GM19023 (cell line): ENCODE results near the gene SYN1.
"Not testable (repeated sequence)": the region's sequence is repeated elsewhere in the genome, so short reads cannot be mapped to it uniquely, and the experiment has no call there.

Experiments
- ATAC-seq: cut with Tn5 transposase; IDR thresholded peaks from one replicate; pipeline ENCODE4 v1.9.1; 2021; ENCODE audit warnings: mild to moderate bottlenecking, moderate library complexity; ENCODE audit not compliant: unreplicated experiment

The SYN1 gene

DNA sequence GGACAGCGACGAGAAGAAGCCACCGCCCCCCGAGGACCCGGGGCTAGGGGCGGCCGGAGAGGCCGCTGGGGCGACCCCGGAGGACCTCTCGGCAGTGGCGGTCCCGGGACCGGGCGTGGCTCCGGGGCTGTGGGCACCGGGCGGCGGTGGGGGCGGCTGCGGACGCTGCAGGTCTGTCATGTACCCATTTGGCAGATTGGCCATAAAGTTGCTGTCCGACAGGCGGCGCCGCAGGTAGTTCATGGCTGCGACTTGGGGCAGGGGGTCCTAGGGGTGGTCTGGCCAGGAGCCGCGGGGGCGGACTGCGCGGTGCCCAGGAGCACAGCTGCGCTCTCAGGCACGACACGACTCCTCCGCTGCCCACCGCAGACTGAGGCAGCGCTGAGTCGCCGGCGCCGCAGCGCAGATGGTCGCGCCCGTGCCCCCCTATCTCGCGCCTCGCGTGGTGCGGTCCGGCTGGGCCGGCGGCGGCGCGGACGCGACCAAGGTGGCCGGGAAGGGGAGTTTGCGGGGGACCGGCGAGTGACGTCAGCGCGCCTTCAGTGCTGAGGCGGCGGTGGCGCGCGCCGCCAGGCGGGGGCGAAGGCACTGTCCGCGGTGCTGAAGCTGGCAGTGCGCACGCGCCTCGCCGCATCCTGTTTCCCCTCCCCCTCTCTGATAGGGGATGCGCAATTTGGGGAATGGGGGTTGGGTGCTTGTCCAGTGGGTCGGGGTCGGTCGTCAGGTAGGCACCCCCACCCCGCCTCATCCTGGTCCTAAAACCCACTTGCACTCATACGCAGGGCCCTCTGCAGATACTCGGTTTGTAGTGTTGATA, at the start of gene SYN1:
Gene SYN1 (minus strand): TSS at position 372 of the 817 bp plus-strand sequence. CDS start 129 bp downstream, at position 243.
- ATAC-seq: no peak

DNA sequence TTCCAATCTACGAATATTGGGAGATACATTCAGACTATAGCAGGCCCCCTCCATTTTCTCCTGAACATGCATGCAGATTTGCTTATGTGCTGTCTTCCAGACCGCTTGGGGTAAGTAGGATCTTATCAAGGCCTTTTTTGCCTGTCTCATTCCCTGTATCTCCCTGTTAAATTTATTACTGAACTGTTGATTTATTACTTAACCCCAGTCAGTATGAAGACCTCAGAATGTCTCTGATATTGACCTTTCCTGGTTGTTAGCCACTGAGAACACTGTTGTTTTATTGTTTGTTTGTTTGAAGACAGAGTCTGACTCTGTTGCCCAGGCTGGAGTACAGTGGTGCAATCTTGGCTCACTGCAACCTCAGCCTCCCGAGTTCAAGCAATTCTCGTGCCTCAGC, 46.1 kb upstream of the SYN1 start:
- not testable (repeated sequence) for ATAC-seq

DNA sequence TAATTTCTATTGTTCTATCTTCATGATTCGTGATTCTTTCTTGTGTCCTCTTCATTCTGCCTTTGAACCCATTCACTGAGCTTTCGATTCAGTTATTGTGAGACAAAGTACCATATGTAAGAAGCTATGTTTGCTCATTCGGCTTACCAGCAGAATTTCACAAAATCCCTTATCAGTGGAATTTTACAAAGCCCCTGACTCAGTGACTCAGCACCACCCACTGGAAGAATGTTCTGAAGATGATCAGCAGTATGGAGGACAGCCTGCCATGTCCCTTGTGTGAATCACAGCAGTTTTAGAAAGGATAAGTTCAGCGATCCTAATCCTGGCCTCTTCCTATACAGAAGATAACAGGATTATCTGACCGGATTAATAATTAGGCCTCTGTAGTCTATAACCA, 45.1 kb upstream of the SYN1 start:
- ATAC-seq: no peak

DNA sequence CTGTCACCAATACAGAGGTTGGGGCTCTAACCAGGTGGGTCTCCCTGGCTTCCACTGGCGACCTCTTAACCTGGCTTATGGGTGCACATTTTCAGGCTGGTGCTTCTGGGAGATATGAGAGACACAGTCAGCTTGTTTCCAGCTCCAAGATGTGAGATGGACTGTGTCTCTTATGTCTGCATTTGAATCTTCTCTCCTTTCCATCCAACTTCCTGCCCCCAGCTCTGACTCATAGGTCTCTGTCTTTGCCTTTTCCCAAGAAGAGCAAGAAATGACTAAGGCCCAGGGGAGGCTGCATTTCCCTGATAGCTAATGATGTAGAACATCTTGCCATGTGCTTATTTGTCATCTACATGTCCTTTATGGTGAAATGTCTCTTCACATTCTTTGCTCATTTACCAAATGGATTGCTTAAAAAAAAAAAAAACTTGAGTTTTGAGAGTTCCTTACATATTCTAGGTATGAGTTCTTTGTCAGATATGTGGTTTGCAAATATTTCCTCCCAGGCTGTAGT, 42.5 kb upstream of the SYN1 start:
- ATAC-seq: no peak

DNA sequence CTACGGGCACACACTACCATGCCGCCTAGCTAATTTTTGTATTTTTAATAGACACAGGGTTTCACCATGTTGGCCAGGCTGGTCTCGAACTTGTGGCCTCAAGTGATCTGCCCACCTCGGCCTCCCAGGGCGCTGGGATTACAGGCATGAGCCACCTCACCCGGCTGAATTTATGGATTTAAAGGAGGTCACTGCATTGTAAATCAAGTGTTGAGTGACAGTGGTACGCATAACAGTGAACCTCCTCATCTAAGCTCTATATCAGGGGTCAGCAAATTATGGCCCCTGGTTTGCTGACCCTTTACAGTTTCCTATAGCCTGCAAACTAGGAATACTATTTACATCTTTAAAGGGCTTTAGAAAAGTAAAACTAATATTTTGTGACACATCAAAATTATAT, 41.9 kb upstream of the SYN1 start:
- no peak for ATAC-seq

DNA sequence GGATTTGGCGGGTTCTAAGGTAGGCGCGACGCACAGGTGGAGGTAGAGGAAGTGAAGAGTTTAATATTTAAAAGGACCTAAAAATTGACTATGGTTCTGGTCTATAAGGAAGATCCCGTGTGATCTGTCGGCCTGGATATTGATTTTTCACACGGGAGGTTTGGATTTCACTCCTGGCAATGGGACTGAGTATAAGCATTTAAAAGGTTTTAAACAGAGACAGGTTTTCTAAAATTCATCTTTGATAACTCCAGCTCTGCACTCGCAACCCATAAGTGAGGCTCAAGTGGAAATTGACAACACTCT, 39.7 kb upstream of the SYN1 start:
- no peak for ATAC-seq

DNA sequence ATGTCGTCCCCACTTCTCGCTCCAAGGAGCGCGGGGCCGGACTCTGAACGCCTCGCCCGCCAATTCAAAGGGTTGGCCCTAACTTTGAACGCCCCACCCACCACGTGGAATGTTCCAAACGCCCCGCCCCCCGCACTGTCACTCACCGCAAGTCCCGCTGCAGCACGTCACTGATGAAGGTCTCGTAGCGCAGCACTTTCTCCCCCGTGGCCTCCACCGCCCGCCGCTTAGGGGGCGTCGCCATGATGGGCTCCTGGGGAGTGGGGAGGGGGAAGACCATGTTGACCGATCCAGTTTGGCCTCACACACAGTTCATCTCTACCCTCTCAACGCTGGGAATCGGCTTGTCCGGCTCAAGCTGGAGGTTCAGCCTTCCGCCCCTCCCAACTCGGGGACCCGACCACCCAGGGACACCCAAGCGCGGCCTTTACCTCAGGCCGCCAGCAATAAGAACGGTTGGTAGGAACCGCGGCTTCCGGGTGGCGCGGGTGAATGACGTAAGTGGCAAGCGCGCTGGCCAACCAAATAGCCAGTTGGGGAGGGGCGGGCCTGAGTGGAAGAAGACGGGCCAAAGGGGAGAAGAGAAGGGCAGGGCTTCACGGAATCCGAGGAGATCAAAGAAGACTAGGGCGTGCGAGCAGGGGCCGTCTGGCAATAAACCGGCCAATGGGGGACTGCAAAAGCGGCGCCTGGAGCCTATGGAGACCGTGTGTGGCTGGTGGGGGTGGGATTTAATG, 39.2 kb upstream of the SYN1 start, which contains the start of gene UXT:
Gene UXT (minus strand): TSS at position 497 of the 737 bp plus-strand sequence. CDS start 253 bp downstream, at position 244.
- peak; percentile 77 for ATAC-seq

DNA sequence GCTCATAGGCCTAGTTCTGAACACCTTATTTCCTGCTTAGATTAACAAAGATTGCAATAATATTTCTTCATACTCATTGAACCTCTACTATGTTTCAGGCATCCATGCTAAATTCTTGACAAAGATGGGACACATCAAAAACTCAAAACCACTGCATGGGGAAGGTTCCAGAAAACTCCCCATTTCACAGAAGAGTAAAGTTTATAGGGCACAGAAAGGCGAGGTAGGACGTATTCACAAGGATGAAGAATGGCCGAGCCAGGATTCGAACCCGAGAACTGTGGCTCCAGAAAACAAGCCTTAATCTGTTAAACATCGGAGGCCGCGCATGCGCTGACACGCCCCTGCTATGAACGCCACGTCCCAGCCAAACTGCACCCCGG, 38.6 kb upstream of the SYN1 start:
- no peak for ATAC-seq

DNA sequence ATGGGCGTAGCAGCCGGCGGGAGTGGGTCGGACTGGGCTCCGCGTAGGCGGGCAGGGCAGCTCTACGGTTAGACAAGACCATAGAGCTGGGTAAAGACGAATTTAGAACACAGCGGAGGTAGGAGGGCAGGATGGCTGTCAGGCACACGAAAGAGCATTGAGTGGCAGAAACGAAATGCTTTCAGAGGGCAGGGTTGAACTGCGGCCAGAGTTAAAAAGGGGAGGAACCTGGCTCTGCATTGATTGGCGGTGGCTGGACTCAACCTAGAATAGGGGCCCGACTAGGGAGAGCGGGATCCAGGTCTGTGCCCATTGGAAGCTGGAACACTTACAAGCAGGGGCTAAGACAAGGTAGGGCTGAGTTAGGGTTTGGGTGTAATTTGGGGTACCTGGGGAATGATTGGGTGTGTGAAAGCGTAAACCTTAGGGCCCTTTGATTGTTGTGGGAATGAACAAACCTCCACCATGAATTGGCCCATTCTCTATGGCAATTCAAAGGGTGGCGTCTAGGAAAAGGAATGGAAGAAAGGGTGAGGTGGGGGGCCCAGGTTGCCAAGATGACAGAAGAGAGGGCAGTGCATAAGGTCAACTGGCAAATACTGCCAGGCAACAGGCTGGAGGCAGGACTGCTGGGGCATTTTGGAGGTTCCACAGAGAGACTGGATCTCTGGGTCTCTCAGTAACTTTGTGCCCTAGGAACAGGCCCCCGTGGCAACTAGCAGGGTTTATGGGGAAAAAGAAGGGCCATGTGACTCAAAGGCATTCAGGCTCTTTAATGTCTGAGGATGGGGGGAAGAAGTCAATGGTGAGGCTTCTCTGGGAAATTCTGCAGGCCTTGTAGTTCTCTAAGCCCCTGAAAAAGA, 31.6 kb upstream of the SYN1 start:
- no peak for ATAC-seq

DNA sequence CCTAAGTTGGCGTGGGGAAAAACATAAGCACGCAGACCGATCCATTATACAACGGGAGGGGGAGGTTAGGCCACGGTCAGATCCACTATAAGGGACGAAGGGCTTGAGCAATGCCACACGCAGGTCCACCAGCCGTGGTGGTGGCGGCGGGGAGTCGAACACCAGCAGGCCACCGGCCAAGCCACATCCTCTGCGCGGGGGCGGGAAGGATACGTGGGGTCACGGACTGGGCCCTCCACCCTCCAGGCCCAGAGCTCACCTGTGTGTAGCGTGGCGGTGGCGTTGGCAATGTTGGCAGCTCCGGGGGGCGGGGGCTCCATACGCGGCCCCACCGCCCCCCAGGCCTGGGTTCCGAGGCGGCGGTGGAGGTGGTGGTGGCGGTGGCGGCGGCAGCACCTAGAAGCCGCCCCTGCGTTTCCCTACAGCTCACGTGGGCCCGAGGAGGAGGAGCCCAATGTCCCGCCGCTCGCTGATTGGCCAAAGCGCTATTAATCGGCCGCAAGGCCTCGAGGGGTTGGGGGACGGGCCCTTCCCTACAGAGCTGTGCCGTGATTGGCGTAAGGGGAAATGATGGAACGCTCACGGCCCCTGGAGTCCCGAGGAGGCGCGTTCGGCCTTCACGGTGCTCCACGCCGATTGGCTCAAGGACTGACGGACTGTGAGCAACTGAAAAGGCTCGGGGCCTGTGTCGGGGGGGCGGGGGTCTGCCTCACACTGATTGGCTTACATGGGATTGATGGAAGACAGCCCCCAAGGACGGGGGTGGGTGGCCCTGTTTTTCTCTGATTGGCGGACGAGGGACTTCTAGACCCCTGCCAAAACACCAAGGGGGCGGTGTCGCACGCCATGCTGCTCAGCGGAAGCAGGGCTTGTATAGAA, 30.7 kb upstream of the SYN1 start, which contains the start of gene ELK1:
Gene ELK1 (minus strand): TSS at position 400 of the 879 bp plus-strand sequence. CDS start 9,122 bp downstream, outside the sequence.
- ATAC-seq: peak; percentile 89

DNA sequence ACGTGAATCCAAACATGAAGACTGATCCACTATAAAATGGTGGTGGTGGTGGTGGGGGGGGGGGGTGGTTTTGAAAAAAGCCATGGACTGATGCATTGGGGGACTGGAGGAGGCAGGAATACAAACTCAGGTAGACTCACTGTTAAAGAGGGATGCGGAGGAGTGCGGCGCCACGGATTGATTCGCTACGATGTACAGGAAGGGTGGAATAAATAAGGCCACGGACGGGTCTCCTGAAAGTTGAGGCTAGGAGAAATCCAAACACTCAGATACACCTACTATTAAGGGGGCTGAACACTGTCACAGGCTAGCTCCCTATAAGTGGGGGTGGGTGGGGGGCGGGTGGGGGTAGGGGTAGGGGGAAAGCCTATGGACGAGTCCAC, 30.1 kb upstream of the SYN1 start:
- ATAC-seq: no peak

DNA sequence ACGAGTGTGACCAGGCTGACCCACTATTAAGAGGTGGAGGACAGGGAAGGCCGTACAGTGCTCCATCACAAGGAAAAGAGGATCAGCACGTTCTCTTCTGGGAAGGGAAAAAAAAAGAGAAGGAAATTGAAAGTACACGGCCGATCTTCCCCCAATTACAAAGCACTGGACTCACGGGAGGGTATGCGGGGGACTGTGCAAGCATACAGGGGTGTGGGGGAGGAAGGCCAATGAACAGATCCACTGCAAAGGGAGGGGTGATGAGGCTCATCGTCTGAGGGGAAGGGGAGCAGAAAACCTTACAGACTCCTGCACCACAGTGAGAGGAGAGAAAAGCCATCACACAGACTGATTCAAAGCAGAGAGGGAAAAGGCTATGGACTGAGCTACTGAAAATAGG, 29.6 kb upstream of the SYN1 start:
- no peak for ATAC-seq

DNA sequence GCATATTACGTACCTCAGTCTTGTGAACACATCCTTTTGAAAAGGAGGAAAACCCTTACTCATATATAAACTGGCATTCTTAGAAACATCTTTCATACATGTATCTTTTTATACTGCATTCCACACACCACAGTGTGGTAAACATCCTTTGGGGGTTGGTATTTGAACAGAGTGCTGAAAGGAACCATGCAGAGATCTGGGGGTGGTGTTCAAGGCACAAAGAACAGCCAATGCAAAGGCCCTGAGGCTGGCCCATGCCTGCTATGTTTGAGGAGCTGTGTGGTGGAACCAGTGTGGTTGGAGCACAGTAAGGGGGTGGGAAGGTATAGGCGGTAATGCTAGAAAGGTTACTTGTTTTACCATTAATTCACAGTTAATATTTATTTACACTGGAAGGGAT, 28.7 kb upstream of the SYN1 start:
- no peak for ATAC-seq

DNA sequence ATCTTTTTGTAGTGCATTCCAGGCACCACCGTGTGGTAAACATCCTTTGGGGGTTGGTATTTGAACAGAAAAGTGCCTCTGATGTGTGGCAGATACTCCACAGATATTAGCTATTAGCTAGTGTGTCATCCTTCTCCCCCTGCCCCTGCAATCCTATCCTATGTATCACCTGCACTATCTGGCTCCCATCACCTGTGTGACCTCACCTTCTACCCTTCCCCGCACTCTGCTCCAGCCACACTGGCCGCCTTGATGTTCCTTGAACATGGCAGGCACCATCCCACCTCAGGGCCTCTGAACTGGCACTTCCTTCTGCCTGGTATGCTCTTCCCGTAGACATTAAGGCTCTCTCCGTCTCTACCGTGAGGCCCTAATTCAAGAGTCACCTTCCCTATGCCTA, 27.0 kb upstream of the SYN1 start:
- no peak for ATAC-seq

DNA sequence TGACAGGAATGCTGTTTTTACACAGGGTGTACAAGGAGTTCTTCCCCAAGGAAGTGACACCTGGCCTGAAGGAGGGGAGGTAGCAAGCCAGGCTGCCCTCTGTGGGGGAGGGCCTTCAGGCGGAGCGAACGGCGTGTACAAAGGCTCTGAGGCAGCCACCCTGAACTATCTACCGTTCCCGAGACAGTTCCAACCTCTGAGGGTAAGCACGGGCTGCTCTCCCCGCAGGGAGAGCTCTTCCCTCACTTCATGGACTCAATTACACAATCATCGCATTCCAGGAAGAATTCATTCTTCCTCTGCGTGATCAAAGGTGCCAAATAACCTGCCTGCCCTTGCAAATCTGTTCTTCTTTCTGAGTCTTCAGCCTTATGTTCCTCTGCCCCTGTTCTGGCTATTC, 25.9 kb upstream of the SYN1 start:
- no peak for ATAC-seq

DNA sequence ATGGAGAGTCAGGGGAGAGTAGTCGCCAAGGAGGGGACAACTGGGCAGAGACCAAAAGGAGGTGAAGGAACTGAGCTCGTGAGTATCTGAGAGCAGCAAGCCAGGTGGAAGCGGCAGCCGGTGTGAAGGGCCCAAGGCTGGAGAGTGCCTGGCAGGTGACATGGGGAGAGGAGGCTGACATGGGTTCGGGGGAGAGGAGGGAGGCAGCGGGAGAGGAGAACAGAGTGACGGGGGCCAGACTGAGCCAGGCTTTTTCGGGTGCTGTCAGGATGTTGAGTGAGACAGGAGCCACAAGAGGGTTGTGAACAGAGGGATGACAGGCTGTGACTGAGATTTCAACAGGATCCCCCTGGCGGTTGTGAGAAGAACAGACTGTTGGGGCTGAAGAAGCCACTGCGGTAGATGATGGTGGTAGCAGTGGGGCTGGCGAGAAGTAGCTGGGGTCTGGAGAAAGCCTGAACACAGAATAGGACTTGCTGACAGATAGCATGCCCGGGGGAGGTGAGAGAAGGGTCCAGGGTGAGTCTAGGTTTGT, 25.0 kb upstream of the SYN1 start:
- ATAC-seq: no peak

DNA sequence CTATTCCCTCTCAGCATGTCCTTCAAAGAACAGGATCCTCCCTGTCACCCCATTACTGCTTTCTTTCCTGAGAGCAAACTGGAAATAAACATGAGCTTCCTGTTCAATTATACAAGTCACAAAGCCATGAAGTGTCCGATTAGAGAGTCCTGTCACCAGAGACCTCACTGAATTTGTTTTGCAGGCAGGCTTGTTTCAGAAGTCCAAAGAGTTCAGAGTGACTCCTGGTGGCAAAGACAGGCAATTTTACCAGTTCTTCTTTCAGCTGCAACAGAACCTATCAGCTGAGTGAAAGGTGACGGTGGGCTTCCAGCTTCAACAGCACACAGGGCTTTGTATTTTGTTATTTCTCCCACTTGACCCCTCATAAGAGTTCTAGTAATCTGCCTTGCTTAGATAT, 24.3 kb upstream of the SYN1 start:
- no peak for ATAC-seq

DNA sequence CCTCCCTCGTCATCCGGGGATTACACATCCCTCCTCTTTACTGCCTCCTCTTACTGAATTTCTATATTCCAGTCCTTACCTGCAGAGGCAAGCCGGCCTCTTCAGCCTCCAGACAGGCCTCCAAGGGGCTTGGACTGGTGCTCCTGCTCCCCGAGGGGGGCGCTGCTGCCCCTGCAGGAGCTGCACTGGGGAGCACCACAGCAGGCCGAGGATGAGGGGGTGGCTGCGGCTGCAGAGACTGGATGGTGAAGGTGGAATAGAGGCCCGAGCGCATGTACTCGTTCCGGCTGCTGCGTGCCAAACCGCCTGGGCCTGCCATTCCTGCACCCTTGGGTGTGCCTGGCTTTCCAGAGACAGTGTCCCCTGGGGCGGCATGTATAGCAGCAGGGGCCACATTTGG, 19.2 kb upstream of the SYN1 start:
- ATAC-seq: no peak

DNA sequence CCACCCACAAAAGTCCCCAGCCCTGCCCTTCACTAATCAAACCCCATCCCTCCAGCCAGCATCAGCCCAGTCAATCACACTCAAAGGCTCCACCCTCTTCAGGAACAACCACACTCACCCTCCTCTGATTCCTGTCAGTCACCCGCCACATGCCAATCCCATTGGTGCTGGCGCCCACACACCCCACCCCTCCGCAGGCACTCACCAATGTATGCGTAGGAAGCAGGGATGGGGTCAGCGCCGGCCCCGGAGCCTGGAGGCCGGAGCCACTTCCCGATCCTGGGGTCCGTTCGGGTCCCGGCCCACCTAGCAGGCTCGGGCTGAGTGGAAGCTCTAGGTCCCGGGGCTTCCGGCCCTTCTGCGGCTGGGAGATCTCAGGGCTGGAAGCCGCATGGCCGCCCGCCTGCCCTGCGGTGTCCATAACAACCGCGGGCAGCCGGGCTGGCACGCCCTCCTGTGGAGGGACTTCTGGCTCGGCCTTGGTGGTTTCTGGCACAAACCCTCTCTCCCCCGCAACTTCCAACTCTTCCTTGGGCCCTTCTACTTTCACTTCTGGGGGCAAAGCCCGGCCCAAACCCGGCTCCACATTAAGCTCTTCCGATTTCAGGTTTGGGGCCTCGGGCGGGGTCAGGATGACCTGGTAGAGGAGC, 18.0 kb upstream of the SYN1 start:
- ATAC-seq: peak; percentile 62
